Retina (tissue), 1 donor: ENCODE measurements around the gene ATG2A.

Experiments used
- DNase-seq: peaks from one replicate; pipeline ENCODE4 v3.0.0-alpha.2; 2016

The ATG2A gene

DNA sequence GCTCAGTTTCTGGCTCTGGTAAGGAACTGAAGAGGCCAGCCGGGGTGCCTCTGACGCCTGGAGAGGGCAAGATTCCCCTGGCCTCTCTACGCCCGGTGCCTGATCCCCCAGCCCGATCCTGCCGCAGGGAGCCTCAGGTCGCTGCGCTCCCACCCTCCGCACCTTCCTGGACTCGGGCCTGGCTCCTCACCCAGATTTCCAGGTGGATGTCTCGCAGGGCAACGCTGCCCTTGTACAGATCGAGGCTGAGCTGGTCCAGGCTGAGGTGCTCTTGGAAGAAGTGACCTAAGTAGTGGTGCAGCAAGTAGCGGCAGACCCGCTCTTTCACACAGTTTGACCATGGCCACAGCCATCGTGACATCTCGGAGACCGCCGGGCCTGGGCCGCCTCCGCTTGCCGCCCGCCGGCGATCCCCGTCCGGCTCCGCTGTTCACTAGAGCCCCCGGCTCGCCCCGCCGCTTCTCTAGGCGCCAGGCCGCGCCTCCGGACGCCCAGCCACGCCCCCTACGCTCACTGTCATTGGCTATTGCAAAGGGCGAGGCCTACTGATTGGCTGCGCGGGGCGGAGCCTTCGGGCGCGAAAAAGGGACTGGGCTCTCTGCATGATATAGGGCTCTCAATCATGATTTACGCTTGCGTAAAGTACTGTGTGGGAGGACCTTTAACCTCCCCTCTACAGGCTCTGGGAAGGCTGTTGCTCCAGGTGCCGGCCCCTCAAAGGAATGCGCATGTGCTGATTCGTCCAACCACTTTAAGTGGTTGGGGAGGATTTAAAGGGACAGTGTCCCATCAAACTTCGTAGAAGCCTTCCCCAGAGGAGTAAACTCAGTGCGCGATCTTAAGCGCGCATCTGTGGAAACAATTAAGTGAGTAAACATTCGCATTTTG lies at the start of gene ATG2A:
Gene ATG2A (minus strand): TSS at position 435 of the 888 bp plus-strand sequence. CDS start 74 bp downstream, at position 361.
- peak; percentile 96 for DNase-seq

DNA sequence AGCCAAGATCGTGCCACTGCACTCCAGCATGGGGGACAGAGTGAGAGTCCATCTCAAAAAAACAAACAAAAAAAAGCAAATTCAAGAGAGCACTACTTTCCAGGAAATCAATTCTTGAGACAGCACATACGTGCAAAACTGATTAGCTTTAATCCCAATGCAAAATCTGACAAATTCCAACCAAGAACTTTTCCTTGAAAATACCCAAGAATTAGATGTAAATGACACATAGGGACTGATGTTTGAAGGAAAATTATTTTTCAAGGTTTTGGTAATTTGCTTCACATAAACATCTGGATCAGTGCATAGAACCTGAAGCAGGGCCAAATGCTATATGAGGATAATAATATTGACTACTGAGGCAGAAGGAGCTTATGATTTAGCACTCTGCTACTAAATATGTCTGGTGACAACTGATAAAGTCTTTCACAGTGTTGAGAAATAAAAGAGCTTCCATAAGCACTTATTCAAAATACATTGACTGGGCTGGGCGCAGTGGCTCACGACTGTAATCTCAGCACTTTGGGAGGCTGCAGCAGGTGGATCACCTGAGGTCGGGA lies 46.1 kb upstream of the ATG2A start:
- DNase-seq = no peak

- no peak for DNase-seq
Measured at GRCh38 chr11:64960719-64961118, 43.7 kb upstream of the ATG2A start.

GRCh38 chr11:64959498-64959897 lies 42.5 kb upstream of the ATG2A start:
- DNase-seq = no peak

DNA sequence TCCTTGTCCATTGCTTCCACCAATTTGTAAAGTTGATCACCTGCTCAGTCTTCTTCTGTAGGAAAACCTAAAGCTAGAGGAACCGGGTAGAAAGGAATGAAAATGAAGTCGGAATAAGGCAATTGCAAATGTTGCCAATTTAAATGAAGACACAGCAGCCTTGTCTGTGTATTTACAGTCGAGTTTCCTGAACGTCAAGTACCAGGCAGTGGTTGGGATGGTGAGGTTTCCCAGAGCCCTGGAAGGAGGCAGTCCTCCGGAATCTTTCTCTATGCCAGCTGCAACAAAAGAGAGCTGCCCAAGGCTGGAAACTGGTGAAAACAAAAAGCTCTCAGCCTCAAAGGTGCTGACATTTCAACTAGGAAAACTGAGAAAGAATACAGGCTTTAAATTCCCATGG lies 37.2 kb upstream of the ATG2A start:
- no peak for DNase-seq

DNA sequence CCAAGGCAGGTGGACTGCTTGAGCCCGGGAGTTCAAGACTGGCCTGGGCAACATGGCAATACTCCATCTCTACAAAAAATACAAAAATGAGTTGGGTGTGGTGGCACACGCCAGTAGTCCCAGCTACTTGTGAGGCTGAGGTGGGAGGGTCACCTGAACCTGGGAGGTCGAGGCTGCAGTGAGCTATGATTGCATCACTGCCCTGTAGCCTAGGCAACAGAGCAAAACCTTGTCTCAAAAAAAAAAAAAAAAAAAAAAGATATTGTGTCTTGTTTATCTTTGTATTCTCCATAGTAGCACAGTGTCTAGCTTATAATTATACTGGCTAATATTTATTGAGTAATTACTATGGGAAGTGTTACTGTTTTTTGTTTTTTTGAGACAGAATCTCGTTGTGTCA lies 34.5 kb upstream of the ATG2A start:
- DNase-seq = no peak

- no peak for DNase-seq
Measured at GRCh38 chr11:64947208-64947814, 30.3 kb upstream of the ATG2A start.

- no peak for DNase-seq
Measured at GRCh38 chr11:64936539-64936938, 19.5 kb upstream of the ATG2A start.

DNA sequence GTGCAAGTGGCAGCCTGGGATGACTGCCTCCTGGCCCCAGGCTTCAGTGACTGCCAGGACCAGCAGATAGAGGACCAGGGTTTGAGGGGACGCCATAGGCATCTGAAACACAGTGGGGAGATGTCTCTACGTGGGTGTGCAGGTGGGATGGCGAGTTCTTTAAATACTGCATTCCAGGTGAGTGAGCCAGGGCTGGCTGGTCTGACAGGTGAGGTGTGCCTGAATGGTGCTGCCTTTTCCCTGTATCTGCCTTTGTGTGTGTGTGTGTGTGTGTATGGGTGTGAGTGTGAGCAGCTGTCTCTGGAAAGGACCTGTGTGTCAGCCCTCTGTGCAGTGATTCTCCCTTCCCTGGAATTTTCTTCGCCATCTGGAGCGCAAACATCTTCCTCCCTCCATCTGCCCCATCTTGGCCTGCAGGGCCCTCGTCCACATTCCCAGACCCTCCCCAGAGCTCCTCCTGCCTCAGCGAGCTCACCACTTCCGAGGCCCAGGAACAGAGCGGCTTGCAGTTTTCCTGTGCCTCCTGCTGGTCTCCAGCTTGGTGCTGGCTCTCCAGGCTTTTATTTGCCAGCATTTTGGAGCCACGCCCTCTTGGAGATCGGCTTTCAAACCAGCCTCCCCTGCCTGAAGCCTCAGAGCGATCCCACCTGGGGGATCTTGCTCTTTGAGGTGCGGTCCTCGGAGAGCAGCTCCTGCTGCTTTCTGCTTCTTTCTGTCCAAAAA lies 18.5 kb upstream of the ATG2A start, which contains the start of gene GPHA2:
Gene GPHA2 (minus strand): TSS at position 535 of the 723 bp plus-strand sequence. CDS start 433 bp downstream, at position 102.
- DNase-seq = no peak

- no peak for DNase-seq
Measured at GRCh38 chr11:64934682-64935358, 17.8 kb upstream of the ATG2A start.

- no peak for DNase-seq
Measured at GRCh38 chr11:64933935-64934681, 17.1 kb upstream of the ATG2A start.

DNA sequence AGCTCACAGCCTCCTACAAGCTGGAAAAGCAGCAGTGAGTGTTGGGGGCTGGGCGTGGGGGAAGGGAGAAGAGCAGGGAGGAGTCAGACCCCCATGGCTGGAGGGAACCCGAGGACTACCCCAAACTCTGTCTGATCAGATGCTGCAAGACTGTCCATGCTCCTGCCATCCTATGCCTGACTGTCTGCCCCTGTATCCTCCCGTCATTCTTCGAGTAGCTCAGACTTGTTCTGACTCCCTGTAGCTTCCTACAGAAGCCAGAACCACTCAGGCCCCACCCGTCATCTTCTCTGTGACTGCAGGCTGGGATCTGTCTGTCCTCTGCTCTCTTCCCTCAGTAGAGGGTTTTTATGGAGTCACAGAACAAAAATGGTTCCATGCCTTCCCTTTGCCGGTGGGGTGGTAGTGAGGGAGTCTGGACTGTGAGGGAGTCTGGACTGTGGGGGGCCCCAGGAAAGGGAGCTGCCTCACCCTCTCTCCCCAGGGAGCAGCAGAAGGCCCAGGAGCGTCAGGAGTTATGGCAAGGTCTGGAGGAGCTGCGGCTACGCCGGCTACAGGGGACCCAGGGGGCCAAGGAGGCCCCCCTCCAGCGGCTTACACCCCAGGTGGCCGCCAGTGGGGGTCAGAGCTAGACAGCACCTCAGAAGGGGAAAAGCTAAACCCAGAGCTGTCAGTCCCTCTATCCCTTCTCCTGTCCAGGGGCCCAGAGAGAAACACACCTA lies 16.4 kb upstream of the ATG2A start:
- DNase-seq = no peak

DNA sequence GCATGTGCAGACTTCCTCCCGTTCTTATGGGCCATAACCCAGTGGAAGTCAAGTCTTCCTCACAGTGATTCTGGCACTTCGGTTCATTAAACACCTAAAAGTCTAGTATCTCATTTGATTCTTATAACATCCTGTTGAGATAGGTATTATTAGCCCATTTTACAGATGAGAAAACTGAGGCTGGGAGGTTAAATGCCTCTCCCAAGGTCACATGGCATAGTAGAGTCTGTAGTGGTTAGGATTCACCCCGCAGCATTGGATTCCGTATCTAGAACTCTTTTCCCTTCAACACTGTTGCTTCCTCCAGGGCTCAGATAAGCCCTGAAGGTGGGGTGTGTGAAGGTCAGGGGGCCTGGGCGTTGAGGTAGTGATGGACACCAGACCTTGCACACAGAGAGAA lies 15.3 kb upstream of the ATG2A start:
- DNase-seq = no peak

DNA sequence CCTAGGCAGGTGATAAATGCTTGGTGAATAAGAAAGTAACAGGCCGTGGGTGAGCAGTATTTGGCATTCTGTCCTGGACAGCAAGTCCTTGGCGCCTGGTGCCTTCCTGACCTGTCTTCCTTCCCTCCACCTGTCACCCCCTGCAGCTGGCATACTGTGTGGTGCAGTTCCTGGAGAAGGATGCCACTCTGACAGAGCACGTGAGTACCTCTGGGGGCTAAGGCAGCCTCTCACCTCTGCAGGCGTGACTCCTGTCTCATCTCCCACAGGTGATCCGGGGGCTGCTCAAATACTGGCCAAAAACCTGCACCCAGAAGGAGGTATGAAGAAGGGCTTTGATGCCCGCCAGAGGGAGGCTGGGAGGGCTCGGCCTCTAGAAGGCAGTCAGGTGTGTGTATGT lies 14.3 kb upstream of the ATG2A start:
- DNase-seq = no peak

DNA sequence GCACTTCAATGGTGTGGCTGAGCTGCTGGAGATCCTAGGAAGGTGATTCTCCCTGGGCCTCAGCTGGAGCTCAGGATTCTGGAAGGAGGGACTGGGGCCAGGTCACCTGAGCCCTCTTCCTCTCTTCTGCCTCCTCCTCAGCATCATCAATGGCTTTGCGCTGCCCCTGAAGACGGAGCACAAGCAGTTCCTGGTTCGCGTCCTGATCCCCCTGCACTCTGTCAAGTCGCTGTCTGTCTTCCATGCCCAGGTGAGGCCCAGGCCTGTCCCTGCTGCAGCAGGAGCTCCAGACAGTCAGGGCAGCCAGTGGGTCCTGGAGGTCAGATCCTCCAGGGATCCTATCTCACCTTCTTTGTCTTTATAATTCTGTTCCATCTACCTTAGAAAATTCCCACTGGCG lies 13.3 kb upstream of the ATG2A start:
- no peak for DNase-seq

DNA sequence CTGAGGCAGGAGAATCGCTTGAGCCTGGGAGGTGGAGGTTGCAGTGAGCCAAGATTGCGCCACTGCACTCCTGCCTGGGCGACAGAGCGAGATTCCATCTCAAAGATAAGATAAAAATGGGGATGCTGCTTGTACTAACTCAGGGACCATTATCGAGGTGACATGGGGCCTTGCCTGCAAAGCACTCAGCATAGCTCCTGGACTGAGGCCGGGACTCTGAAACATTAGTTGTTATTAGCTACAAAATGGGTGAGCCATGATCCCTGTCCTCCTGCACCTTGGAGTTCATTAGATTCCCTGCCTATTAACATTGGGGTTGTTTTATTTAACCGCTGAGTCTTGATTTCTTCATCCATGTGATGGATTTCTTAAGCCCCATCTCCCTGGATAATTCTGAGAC lies 12.6 kb upstream of the ATG2A start:
- DNase-seq = no peak

DNA sequence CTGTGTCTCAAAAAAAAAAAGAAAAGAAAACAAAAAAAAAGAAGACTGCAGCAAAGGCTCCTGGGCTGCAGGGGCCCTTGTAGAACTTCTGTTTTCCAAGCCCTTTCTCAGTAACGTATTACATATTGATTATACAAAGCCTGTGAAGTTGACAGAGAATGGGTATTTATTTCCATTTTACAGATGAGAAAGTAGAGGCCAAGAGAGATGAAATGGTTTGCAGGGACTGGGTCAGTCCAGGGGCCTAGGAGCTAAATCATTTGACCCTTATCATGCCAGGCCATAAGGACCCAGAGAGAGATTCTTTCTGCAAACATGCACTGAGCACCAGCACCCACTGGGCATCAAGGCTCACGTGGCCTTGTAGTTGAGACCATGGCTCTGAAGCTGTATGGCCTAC lies 11.9 kb upstream of the ATG2A start:
- no peak for DNase-seq

DNA sequence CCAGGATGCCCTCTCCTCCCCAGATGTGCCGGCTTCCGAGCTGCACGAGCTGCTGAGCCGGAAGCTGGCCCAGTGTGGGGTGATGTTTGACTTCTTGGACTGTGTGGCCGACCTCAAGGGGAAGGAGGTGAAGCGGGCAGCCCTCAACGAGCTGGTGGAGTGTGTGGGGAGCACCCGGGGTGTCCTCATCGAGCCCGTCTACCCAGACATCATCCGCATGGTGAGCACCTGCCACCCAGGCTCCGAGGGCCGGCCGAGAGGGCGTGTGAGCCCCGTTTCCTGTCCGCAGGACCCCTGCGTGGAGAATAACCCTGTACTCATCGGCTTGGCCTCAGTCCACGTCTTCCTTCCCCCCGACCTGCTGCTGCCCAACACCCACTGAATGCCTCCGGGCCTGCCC lies 9.7 kb upstream of the ATG2A start:
- DNase-seq = no peak

DNA sequence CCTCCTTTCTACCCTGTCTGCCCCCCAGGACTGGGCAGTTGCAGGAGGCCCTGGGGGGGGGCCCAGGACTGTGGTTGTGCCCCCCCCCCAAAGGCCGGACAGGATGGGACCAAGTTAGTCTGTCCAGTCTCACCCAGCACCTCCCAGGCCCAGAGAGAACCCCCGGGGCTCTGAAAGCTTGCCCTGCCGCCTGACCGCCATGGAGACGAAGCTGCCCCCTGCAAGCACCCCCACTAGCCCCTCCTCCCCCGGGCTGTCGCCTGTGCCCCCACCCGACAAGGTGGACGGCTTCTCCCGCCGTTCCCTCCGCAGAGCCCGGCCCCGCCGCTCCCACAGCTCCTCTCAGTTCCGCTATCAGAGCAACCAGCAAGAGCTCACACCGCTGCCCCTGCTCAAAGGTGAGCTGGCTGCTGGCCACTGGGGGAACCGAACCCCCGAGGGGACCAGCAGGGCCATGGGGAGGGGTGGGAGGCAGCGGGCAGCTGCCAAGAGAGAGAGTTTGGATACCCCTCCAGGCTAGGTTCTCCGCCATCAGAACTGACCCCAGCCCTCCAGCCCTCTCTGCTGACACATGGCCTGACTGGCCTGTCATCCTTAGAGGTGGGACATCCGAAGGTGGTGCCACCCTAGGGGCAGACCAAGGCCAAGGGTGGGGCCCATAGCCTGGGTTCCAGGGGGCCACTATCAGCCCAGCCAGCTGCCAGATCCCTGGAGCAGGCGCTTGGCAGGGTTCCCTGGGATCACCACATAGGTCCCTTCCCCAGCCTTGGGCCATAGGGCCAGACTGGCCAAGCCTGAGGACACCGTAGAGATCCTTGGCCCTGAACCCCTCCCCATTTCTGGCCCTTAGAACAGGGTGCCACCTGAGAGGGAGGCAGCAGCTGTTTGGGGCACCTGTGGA lies 8.8 kb upstream of the ATG2A start:
- DNase-seq = no peak

GRCh38 chr11:64924910-64925284 lies 7.9 kb upstream of the ATG2A start:
- DNase-seq = no peak
